GM18511 (cell line): ENCODE results near the gene SNORC.

ENCODE experiments used
- ATAC-seq: cut with Tn5 transposase; IDR thresholded peaks from one replicate; pipeline ENCODE4 v1.9.1; 2021; ENCODE audit warnings: mild to moderate bottlenecking, moderate library complexity; ENCODE audit not compliant: unreplicated experiment

The SNORC gene

DNA sequence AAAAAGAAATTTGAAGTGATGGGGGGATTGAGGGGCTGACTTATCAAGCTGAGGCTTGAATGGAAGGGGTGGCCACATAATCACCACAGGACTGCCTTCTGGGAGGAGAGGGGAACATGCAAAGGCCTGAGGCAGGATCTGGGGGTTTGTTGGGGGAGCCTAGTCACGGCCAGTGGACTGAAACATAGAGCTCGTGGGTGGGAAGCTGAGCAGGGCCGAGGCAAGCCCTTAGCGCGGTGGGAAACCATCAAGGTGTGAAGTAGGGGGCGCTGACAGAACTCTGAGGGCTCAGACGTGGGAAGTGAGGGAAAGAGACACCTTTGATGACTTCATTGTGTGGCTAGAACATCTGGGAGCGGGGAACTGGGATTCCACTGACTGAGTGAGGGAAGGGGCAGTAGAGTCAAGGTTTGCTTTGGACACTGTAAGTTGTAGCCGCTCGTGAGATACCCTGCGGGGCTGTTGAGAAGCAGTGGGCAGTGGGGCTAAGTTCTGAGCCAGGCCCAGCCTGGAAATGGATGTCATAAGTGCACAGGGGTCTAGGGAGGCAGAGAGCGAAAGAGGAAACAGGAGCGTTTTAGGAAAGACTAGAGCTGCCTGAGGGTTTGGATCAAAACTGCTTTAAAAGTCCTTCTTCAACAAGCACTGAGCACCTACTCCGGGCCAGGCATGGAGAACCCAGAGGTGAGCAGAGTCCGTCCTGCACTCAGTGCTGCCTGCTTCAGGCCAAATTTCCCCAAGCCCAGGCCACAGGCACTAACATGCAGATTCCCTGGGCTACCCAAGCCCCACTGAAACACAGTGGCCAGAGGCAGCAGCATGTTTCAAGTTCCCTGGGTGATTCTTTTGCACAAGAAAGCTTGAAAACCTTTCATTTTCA, 686 bp upstream of the SNORC start:
- ATAC-seq = no peak

DNA sequence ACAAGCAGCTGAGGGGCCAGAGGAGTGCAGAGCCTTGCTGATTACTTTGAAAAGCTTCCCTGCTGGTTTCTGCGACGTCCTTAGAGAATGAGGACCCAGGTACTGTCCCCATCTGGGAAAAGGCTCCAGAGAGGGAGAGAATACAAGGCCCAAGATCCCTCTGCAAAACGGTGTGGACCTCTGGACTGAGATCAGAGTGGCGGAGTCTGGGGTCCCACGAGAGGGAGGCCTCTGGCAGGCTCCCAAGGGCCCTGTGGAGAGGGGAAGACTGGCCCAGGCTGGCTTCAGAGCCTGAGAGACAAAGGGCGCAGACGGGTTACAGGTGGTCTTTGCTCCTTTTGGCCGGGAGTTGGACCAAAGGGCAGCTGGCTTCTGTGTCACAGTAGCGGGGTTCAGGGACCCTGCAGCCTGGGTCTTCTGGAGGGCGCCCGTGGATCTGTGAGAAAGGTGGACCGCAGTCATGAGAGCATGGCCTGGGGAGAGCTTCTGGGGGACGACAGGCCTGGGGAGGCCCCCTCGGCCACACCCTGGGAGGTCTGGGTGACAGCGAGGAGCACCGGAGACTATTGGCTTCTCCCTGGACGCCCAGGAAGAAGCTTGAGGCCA, 805 bp downstream of the SNORC start:
- ATAC-seq = no peak

DNA sequence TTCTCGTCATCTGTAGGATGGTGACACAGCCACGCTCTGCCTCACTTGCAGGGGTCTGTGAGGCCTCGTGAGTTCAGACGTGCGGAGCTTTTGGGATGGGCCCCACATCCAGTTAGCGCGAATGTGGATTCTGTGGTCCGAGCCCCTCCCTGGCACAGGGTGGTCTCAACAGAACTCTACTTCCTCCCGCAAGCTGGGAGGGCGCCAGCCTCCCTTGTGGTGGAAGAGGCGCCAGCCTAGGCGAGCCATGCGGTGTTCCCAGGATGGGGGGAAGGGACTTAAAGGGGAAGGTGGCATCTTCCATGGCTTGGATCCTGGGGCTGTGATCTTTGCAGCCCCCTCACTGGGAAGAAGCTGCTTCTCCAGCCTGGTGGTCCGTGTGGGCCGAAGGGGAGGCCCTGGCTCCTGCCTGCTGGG, 1.4 kb downstream of the SNORC start:
- ATAC-seq = no peak

DNA sequence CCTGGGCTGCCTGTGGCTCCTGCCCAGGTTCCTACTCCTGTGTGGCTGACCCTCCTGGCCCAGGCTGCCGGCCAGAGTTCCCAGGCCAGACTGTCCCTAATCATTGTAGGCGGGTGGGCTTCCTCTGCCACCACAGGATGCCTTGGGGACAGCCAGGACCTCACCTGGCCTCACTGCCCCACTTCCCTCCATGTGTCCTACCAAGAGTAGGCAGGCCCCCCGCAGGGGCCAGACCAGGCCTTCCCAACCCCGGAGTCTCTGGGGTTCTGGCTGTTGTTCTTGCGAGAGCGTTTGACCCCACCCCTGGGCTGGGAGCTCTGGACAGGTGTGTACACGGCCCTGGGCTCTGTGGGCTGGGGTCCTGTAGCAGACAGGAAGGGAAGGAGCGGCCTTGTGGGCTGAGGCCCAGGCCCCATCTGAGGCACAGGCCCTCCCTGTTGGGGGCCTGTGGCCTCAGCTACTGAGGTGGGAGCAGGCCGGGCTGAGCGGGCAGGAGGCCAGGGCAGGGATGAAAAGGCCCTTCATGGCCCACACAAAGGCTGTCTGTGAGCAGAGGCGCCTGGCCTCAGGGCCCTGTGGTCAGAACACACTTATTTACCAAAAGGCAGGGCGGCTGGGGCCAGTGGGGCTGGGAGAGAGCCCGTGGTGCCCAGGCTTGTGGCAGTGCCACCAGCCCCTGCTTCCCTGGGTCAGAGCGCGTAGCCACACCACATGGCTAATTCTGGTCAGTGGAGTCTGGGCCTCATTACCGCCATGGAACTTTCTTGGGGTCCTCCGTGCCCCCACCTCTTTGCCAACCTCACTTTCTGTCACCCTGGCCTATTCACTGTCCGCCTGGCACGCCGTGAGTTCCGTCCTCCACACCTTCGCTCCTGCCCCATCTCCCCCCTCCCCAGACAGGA, 2.0 kb downstream of the SNORC start:
- no peak for ATAC-seq

DNA sequence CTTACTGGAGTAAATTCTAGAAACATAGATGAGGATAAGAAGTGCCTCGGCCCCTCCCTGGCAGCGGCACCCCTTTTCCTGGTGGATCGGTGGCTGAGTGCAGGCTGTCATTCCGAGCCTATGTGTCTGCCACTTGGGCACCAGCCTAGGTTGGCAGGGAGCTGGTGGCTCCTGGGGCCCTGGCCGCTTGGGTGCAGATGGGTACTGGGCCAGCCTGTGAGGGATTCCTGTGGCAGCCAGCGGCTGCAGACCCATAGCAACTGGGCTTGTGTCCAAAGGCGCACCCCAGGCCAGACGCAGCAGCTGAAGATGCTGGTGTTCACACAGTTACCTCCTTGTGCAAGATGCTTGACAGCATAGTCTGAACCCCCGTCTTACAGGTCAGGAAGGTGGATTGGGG, 2.8 kb downstream of the SNORC start:
- no peak for ATAC-seq

DNA sequence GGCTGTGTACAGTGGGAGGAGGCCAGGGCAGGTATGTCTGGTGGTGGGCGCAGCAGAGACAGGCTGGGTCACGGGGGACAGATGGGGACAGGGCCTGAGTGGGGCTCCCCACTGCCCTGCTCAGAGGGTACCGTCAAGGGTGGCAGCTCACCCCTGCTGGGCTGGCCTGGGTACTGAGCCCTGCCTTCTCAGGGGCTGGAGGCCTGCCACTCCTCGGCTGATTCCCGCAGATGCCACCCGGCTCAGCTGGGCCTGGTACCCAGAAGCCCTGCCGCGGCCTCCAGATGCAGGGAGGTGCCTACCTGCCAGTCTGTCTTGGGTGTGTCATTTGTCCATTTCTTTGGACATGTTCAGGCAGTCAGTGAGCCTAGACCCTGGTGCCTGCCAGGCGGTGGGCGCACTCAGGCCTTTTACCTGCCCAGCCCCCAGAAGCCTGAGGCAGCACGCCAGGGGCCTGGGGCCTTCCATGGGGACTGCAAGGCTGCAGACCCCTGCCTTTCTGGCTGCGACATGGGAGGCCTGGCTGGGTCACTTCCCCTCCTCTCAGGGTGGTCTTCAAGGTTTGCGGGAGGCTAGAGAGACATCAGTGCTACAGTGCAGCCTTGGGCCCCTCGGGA, 3.3 kb downstream of the SNORC start:
- ATAC-seq = no peak

DNA sequence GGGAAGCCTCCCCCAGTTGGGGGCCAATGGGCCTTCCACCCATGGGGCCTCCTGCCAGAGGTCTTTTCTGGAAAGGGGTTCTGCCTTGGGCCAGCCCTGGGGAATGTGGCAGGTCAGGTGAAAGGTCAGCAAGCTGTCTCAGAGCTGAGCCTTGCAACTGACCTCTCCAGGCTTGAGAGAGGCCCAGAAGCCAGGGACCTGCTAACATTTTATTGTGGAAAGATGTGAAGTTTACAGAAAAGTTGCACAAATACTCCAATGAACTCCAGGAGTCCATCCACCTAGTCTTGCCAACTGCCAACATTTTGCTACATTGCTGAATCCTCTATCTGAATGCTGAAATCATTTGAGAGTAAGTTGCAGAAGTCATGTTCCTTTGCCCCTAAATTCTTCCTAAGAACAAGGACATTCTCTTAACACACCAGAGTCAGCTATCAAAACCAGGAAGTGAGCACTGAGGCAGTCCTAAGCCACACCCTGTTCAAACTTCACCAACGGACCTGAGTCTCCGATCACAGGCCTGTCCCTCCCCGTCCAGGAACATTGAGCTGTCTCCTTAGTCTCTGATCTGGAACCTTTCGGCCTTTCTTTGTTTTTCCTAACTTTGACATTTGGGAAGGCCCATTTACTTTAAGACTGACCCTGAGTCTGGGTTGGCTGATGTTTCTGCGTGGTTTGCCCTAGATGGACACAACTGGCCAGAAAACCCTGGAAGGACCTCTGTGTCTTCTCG, 4.0 kb downstream of the SNORC start:
- no peak for ATAC-seq

DNA sequence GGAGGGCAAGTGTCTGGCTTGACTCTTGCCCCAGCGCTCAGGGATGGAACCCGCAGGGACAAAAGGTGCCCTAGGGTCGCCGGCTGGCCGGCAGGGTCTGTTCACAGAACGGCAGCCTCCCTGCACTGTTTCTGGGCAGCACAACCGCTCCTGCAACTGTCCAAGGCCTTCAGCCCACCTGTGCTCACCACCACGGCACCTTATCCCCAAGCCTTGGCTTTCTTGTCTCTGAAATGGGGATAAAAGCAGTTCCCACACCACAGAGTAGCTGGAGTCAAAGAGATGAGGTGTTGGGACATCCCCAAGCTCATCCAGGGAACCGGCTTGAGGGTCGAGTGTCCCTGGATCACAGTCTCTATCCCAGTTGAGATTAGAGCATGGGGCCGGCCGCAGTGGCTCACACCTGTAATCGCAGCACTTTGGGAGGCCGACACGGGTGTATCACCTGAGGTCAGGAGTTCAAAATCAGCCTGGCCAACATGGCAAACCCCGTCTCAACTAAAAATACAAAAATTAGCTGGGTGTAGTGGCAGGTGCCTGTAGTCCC, 4.7 kb downstream of the SNORC start:
- no peak for ATAC-seq

DNA sequence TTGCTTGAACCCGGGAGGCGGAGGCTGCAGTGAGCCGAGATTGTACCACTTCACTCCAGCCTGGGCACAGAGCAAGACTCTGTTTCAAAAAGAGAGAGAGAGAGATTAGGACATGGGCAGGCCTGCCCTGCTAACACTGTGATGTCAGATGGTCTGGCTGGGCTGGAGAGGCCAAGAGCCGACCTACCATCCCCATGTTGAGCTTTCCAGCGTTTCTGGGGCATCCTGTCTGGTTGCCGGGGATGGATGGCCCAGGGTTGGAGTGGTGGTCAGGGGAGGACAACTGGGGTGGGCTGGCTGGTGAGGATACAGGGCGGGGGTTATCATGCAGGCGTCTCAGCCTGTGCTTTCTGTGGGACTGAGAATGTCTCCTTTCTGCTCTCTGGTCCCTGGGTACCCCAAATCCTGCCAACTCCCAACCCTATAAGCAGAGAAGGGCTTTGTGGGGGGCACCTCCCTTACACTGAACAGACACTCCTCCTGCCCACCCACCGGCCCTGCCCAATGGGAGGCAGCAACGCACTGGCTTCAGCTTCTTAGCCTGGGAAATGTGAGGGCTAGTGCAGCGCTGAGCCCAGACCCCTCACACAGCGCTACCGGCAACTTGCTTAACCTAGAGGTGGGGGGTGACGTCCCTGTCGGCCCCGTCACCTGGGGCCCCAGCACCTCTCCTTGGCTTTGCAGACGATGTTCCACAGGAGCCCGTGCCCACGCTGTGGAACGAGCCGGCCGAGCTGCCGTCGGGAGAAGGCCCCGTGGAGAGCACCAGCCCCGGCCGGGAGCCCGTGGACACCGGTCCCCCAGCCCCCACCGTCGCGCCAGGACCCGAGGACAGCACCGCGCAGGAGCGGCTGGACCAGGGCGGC, 5.4 kb downstream of the SNORC start:
- ATAC-seq = no peak

DNA sequence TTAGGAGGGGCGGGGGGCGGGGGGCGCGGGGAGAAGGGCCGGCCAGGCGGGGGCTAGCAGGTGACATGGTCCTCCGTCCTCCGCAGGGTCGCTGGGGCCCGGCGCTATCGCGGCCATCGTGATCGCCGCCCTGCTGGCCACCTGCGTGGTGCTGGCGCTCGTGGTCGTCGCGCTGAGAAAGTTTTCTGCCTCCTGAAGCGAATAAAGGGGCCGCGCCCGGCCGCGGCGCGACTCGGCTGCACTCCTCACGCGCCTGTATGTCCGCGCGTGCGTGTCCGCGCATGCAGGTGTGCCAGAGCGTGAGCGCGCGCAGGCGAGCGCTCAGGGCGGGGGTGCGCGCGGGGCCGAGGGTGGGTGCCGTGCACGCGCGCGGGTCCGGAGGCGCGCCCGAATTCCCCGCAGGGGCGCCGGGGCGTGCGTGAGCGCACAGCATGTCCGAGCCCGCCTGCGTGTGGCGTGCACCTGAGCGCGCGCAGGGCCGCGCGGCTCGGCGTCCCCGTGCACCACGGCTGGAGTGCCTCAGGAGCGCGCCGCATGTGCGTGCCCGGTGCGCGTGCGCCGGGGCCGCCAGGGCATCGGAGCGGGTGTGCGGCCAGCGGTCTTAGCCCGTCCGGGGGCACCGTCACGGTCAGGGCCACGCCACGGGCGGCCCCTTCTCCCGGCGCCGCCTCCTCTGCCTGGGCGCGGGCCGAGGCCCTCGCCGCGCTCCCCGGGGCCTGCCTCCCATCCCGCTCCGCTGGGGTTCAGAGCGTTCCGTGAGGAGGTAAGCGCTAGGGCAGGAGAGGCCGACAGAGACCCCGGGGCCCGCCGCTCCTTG, 6.3 kb downstream of the SNORC start:
- ATAC-seq = no peak

DNA sequence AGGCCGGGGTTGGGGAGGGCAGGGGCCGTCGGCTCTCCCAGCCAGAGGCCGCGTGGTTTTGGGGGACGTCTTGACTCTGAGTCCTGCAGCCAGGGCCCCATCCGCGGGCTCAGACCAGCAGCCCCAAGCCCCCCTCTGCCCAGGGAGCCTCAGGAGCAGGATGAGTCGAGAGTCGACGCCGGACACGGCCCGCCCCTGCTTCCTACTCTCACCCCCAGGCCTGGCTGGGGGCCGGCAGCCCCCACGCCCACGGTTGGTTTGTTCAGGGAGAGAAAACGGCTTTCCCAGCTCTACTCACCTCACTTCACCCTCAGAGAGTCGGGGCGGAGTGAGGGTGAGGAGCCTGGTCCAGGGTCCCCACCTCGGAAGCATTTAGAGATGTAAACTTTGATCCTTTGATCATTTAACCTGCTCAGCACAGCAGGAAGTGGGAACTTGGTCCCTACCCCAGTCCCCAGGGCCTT, 6.9 kb downstream of the SNORC start:
- no peak for ATAC-seq

DNA sequence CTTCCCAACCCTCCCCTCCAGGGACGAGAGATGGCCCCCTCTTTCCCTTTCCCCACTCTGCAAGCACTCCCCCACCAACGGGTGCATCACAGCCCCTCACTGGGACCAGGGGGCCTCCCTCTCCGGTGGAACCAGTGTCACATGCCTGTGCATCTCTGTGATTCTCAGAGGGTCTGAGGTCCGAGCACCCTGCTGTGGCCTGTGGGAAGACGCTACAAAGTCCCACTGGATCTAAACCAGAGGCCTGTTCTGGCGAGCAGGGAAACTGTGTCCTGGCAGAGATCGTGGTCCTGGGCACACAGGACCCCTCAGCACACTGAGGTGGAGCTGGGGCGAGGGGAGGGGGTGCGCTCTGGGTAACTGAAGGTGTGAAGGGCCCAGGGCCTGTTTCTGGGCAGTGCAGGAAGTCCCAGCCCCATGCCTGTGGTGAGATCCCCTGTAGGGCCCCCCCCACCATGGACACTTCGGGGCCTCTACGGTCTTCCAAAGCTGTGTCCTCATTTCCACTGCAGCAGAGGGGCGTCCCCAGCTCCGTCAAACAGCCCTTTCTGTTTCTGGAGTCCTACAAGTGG, 8.0 kb downstream of the SNORC start:
- no peak for ATAC-seq

DNA sequence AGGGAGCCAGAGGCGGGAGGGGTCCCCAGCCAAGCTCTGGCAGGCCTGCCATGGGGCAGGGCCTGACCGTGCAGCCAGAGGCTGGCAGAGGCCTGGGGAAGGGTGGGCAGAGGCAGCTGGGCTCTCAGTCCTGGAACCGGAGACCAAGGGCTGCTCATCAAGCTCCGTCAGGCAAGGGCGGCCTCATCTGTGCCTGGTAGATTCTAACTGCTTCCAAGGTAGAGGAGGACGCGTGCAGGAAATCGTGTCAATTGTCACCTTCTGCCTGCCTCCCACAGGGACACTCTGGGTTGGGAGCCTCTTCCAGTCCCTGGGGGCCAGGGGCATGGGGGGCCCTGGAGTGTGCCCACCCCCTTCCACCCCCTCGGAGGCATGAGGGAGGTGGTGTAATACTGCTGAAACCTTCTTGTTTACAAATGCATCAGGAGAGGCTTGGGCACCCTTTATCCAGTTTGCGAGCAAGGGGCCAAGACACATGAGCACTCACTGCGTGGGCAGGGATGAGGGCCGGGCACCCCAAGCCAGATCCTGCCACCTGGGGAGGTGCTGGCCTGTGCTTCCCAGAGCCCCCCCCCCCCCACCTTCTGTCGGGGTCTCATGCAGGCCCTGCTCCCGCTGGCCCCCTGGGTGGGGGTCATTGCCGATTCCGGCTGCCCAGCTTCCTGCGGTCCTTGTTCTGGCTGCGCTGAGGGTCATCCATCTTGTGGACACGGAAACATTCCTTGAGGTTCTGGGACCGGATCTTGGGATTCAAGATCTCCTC, 9.0 kb downstream of the SNORC start:
- ATAC-seq = no peak

DNA sequence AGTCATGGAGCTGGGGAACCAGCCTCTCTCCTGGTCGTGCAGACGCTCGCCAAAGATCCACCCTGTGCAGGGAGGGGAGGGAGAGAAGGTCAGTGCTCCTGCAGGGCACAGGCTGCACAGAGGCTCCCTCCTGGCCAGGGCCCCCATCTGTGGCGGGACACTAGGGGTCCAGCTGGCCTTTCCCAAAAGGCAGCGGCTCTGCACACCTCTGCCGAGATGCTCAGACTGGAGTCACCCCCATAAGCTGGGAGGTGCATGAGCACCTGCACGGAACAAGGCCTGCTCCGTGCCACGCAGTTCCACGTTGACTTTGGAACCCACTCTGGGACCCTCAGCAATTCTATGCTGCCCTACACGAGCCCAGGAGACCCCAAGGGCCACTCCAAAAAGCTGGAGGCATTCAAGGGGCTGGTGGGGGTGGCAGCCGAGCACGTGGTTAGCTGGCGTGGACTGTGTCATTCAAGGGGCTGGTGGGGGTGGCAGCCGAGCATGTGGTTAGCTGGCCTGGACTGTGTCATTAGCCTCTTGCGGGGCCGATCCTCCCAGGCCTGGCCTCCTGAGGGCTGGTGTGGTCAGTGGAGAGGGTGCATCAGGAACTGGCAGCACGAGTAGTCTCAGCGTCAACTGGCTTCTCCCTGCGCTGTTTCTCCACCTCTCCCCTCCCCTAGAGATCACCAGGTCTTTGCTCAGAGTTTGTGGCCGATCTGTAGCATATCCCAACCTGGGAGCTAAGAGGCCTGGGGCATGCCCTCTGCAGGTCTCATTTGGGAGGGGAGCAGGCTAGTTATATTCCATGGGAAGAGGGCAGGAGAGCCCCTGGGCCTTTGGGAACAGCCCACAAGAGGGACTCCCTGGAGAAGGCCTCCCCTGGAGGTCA, 9.8 kb downstream of the SNORC start:
- ATAC-seq = no peak

DNA sequence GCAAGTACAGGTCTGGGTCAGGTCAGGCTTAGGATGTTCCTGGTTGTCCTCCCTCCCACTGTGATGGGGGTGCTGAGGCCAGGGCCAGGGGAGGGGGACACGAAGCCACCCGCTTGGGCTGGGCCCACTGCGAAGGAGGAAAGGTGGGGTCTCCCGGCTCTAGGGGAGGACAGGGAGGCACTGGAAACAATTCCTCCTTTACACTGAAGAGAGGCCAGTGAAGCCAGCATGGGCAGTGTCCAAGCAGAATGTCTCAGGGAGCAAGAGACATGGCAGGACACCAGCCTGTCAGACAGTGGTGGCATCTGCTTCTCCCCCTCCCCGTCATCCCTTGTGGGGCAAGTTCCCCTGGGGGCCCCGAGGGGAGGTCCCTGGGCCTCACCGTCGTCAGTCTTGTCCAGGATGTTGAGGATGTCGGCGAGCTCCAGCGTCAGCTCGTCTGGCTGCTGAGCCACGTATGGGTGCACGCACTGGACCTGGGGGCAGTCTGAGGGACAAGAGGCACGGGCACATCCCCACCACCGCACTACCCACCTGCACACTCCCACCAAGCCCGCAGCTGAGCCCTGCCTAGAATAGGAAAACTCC, 10.8 kb downstream of the SNORC start:
- no peak for ATAC-seq

DNA sequence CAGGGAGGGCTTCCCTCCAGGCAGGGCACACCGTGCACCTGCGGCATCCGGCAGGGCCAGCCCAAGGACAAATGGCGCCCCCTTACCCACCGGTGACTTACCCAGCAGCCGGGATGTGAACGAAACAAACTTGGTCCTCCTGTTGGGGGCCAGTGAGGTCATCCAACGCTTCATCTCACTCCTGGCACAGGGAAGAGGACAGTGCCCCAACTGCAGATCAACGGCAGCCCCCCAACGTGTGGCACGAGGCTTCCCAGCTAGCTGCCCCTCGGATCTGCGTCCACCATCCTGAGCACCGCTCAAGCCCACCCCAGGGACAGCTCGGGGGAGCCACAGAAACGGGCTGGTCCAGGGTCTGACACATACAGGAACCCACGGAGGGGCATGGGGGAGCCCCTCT, 12.0 kb downstream of the SNORC start:
- no peak for ATAC-seq
